ENCODE measurements around the gene CYP24A1.

Gene CYP24A1

DNA sequence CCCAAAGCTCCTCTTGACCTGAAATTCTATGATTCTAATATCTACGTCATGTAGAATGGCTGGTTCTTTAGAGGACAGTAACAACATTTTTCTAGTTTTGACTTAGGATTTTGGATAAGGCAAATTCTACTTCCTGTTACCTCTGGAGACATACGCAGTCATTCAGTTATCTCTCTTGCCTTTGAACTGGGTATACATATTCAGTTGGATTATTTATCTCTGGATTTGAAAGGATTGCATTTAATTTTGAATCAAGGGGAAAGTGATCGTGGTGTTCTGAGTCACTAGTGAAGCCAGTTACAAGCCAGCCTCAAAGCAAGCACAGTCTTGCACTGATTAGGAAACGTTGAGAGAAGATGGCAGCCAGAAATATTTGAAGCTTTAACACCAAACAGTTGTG is 68.1 kb downstream of the CYP24A1 start:
- Mint-ChIP-seq H3K27me3 (ENCODE audit: low read depth) (no peaks in the 10 kb centered on the region), H3K4me1 (no peaks in the 10 kb centered on the region), H3K4me3 (no peak overlapping the region), H3K27ac (no peak overlapping the region), H3K9me3 (no peaks in the 10 kb centered on the region), H3K36me3 (ENCODE audit: low read depth) (no peaks in the 10 kb centered on the region)
- TF ChIP-seq, protein P1, sequence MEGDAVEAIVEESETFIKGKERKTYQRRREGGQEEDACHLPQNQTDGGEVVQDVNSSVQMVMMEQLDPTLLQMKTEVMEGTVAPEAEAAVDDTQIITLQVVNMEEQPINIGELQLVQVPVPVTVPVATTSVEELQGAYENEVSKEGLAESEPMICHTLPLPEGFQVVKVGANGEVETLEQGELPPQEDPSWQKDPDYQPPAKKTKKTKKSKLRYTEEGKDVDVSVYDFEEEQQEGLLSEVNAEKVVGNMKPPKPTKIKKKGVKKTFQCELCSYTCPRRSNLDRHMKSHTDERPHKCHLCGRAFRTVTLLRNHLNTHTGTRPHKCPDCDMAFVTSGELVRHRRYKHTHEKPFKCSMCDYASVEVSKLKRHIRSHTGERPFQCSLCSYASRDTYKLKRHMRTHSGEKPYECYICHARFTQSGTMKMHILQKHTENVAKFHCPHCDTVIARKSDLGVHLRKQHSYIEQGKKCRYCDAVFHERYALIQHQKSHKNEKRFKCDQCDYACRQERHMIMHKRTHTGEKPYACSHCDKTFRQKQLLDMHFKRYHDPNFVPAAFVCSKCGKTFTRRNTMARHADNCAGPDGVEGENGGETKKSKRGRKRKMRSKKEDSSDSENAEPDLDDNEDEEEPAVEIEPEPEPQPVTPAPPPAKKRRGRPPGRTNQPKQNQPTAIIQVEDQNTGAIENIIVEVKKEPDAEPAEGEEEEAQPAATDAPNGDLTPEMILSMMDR (IDR thresholded peaks at IDR 0.05; ENCODE audit: unreplicated experiment in 3 of 3): no peak

DNA sequence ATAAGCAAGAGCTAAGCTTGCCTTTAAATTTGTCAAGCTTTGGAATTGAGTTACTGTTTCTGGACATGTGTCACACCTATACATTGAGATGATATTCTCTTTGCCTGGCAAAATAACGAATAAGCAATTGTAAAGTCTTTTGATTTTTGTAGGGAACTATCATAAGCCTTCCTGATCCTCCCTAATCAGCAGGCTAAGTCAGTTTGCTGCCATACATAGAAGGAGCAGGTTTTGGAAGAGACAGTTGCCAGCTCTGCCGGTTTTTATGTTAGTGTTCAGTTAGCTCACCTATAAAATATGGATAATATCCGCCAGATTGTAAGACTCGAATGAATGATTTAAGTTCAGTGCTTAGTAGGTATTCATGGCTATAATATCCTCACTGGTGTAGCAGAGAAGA is 69.0 kb downstream of the CYP24A1 start:
- H3K9me3 Mint-ChIP-seq: peaks cover 2% of the 10 kb centered on the region
- TF ChIP-seq, protein P1 (IDR thresholded peaks at IDR 0.05; ENCODE audit: unreplicated experiment in 3 of 3): no peak
- H3K27ac Mint-ChIP-seq: no peak overlapping the region
- no peaks in the 10 kb centered on the region for H3K4me1 Mint-ChIP-seq
- no peaks in the 10 kb centered on the region for H3K27me3 Mint-ChIP-seq (ENCODE audit: low read depth)
- H3K36me3 Mint-ChIP-seq (ENCODE audit: low read depth): peaks cover 4% of the 10 kb centered on the region
- no peak overlapping the region for H3K4me3 Mint-ChIP-seq

DNA sequence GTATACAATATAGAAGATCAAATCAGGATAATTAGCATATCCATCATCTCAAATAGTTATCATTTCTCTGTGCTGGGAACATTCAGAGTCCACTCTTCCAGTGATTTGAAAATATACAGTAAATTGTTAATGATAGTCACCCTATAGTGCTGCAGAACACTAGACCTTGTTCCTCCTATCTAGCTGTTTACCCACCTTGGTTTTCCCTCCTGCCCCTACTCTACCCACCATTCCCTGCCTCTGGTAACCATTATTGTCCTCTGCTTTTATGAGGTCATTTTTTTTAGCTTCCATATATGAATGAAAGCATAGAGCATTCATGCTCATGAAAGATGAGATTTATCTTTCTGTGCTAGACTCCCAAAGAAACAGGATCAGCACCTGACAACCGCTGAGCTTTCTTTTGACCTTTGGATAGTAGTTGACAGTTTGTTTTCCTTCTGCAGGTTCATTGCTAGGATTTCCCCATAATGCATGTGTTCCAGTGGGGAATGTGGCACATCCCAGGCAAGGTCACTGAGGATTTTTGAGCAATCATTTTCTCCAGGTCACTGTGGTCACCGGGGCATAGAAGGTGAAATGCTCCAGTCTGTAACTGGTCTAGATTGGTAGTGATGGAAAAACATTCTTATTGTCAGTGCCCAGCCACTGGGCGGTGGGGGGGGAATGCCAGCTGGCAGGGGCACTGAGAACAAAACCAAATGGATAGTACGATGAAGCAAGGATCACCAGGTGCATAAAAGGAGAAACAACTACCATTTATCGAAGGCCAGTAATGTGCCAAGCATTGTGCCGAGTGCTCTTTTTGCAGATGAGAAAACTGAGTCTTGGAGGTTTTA is 69.8 kb downstream of the CYP24A1 start:
- Mint-ChIP-seq H3K27ac (no peak overlapping the region), H3K27me3 (ENCODE audit: low read depth) (no peaks in the 10 kb centered on the region), H3K4me1 (no peaks in the 10 kb centered on the region), H3K9me3 (peaks cover 2% of the 10 kb centered on the region), H3K4me3 (no peak overlapping the region), H3K36me3 (ENCODE audit: low read depth) (peaks cover 4% of the 10 kb centered on the region)
- TF ChIP-seq, protein P1 (IDR thresholded peaks at IDR 0.05; ENCODE audit: unreplicated experiment in 3 of 3): peak in 1 of 3 experiments; percentile 15
